Keratinocyte (primary cell): ENCODE data around the gene SECTM1.

Source experiments
- CTCF ChIP-seq, 3 experiments: IDR thresholded peaks in 1 of 3; conservative IDR thresholded peaks in 1 of 3; optimal IDR thresholded peaks in 1 of 3; 2 replicates in 2 of 3; 3 replicates in 1 of 3; pipeline versions ENCODE3 to v1.5.1; 2011; ENCODE audit warnings: low read length in 3 of 3, mild to moderate bottlenecking in 3 of 3, moderate library complexity in 2 of 3, control low read depth in 1 of 3, inconsistent platforms in 1 of 3; ENCODE audit not compliant: insufficient read depth in 2 of 3; ENCODE audit errors: extremely low read depth in 1 of 3
- EZH2 ChIP-seq: IDR thresholded peaks from one replicate; pipeline ENCODE4 v1.6.1; 2012; ENCODE audit warnings: inconsistent platforms, mild to moderate bottlenecking, low read length, moderate library complexity

- peak in 1 of 3 experiments; percentile 28 for TF ChIP-seq CTCF (optimal IDR thresholded peaks at IDR 0.05 in 1 of 3, IDR thresholded peaks at IDR 0.05 in 1 of 3, conservative IDR thresholded peaks at IDR 0.05 in 1 of 3; ENCODE audit: extremely low read depth in 1 of 3, insufficient read depth in 2 of 3, low read length in 3 of 3)
- TF ChIP-seq EZH2 = no peak
Observed at GRCh38 chr17:82358465-82359350, 25.1 kb upstream of the SECTM1 start, which contains the start of gene TEX19.
